HG03280 (cell line): ENCODE results near the gene LEMD2.

ENCODE experiments used
- ATAC-seq: cut with Tn5 transposase; IDR thresholded peaks from one replicate; pipeline ENCODE4 v1.9.1; 2021; ENCODE audit warnings: mild to moderate bottlenecking, moderate library complexity; ENCODE audit not compliant: unreplicated experiment

Gene LEMD2

DNA sequence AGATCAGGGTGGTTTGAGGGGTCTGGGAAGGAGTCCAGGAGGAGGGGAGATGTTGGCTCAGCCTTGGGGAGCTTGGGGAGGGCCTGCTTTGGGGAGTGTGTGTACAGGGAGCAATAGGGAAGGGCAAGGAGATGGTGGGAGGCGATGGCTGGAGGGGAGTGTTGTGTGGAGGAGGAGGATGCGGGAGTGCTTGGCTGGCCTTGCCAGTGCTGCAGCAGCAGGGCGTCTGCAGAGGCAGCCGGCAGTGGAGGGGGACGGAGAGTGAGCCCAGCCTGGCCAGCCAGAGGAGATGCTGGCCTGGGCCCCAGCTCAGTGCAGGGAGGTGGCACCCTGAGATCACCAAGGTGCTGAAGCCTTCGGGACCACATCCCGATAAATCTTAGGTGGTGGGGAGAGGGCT lies 46.1 kb downstream of the LEMD2 start:
- no peak for ATAC-seq

DNA sequence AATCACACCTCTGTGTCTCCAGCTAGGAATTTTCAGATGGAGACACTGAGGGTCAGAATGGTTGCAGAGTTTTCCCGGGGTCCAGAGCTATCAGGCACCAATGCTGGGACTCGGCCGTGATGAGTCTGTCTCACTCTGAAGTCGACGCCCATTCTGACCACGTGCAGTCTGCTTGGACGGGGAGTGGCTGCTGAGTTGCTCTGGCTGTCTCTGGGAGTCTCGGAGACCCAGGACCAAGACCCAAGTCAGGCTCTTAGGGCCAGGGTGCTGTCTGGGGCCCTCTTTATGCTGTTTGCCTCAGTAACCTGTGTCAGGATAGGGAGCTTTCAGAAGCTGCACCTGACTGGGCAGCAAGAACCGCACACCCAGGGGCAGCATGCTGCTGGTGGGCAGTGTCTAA lies 46.8 kb downstream of the LEMD2 start:
- no peak for ATAC-seq

DNA sequence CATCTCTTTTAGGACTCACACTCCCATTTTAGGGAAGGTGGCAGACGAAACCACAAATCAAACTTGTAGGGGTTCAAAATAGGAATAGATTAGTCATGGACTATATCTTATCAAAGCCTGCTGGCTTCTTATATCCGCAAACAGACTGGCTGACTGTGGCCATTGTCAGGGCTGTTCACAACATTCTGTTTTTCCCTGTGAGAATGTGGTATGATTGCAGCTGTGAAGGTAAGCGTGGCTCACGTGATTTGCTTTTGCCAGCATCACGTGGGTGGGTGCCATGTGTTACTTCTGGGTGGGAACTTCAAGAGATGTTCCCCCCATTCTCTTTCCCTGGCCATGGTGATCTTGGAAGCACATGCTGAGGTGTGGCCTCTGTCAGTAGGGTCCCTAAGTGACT lies 48.1 kb downstream of the LEMD2 start:
- ATAC-seq = no peak

DNA sequence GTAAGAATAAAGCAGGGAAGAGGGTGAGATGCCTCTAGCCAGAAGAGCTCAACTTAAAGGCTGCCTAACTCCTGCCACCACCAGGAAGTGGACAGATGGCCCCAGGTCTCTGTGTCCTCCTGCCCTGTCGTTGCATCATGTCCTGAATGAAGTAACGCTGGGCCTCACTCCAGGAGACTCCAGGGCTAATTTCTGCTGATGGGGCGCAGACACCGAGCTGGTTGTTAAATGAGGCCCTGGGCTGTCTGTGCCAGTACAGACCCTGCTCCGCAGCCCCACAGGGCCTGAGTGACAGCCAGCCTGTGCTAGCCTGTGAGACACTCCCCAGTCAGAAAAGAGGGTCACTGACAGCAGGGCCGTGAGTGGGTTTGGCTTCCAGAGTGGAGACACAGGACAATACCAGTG lies 48.7 kb downstream of the LEMD2 start:
- no peak for ATAC-seq

DNA sequence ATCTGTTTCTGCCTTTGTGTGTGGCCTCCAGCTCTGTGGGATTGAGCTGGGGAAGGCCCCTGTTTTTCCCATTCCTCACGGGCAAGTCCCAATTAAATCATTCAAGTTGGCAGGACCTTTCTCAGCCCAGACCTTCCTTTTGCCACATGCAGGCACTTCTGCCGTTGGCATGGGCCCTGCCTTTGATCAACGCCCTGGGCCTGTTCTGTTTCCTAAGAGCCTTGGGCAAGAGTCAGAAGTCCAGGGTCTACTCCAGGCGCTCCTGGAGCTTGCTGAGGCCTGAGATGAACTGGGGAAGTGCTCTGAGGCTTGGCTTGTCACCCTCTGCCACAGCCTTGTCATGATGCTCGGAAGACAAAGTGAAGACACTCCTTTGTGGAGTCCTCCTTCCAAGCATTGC lies 49.4 kb downstream of the LEMD2 start:
- no peak for ATAC-seq

DNA sequence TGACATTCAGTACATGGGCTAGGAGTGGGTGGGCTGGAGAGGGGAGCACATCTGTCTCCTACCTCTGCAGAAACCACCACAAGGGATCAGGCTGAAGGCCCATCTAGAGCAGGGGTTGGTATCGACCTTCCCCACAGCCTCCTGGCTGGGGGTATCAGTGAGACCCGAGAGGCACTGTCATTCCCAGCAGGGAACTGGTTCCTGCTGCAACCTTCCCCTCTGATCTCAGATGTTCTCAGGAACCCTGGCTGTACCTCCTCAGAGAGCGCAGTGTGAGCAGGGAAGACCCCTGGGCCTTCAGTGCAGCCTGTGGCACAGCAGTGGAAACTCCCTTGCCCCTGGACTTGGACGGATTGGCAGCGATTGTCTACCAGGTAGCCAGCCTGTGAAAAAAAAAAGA lies 50.1 kb downstream of the LEMD2 start:
- ATAC-seq = no peak

DNA sequence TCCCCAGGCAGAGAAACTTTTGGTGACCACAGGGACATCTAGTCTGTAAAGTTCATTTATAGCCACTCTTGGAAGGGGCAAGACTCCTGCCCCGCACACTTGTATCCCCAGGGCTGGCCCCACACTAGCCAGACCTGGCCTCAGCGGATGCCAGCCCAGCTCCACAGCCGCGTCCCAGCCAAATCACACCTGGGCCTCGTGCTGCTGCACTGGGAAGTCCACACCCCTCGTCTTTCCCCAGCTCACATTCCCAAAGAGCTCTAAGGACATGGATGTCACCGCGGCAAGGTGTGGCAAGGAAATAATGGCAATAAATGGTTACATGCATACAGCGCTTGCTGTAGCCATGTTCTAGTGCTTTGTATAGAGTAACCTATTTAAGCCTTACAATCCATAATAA lies 50.8 kb downstream of the LEMD2 start:
- no peak for ATAC-seq

DNA sequence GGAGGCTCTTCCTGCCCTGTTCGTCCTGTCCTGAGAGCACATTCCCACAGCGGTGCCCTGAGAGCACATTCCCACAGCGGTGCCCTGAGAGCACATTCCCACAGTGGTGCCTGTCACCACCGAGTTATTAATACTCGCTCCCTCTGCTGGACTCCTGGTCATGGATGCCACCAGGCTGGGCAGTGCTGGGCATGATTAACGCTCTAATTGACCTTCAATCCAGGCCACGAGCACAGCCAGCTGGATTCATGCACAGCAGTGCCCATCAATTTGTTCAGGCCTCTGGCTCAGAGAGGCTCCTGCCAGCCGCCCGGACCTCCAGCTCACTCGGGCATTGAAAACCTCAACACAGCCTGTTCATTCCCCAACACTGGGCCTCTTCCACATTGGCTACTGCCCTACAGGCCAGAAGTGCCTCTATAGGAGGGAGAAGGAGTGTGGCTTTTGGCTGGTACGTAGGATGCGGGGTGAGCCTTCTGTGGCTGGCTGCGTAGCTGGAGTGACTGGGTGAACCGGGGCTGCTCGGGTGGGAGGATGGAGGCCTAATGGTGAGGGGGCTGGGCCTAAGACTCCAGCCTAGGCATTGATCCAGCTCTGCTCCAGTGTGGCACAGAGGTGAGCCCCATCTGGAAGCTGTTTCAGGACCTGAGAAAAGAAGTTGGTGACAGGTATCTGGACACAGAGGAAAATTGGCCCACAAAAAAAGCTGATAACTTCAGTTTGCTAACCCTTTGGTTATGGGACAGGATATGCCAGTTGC lies 51.5 kb downstream of the LEMD2 start:
- ATAC-seq = no peak

DNA sequence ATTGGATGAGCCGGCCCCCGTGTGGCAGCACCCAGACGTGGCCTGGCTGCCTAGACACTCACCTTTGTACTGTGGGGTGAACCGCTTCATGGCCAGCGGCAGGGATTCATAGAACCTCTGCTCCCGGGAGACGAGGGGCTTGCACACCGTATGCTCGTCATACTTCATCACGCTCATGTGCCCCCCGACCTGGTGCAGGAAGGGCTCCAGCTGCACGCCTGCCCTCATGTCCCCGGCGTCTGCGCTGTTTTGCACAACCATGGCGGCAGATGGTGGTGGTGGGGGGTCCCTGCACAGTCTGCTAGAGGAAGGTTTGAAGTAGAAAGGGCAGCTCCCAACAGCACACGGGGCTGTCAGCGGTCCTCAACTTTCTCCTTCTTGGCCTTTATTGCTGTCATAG lies 53.7 kb downstream of the LEMD2 start:
- ATAC-seq = no peak

DNA sequence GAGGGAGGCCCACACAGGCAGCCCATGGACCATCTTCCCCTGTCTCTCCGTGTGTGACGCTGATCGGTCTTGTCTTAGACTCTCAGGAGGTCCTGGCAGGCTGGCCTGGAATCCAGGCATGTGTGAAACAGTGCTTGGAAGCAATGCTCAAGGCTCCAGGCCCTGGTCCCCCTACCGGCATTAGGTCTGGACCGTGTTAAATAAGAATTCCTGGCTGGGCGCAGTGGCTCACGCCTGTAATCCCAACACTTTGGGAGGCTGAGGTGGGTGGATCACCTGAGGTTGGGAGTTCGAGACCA lies 55.3 kb downstream of the LEMD2 start:
- no peak for ATAC-seq

DNA sequence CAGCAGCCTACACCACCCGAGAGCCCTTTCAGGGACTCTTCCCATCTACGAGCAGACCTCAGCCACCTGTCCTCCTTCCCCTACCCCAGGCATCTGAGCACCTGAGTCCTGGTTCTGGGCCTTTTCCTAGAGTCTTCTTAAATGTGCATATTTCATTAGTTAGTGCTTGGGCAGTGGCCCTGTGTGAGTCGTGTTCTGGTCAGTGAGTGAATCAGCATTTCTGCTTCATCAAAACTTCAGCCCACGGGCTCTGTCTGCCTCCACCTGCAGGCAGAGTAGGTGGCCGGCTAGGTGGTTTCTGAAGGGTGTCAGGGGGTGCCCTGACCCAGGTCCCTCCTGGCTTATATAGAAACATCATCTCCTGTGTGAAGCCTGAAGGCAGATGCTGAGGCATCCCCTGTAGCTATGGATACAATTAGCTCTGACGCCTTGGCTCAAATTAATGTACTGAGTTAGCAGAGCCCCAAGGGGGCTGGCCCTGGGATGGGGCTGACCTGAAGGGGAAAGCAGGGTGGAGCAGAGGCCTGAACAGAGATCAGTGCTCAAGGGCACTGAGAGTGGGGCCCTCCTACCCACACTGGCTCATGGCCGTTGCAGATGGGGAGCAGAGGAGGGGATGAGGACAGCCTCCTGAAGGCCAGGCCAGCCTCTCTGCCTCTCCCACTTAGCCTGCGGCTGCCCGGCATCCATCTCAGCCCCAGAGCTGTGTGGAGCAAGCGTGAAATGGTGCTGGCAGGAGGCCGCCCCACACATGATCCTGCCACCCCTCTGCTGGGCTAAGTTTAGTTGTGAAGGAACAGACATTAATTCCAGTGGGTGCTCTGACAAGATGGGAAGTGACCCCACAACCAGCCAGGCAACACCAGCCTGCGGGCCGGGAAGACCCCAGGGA lies 55.9 kb downstream of the LEMD2 start:
- no peak for ATAC-seq

DNA sequence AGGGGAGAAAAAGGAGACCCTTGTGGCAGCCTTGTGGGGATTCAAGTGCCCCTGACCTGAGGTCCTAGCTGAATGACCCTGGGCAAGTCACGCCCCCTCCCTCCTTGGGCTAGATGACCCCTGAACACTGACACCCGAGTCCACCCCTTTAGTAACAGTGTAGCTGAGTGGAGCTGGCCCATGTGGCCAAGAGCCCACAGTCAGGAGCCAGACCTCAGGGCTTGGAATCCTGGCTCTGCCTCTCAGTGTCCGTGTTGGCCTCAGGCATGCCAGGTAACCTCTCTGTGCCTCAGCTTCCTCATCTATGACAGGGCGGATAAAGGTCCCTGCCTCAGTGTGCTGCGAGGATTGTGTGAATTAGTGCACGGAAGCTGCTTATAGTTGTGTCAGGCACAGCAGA lies 56.5 kb downstream of the LEMD2 start:
- no peak for ATAC-seq

DNA sequence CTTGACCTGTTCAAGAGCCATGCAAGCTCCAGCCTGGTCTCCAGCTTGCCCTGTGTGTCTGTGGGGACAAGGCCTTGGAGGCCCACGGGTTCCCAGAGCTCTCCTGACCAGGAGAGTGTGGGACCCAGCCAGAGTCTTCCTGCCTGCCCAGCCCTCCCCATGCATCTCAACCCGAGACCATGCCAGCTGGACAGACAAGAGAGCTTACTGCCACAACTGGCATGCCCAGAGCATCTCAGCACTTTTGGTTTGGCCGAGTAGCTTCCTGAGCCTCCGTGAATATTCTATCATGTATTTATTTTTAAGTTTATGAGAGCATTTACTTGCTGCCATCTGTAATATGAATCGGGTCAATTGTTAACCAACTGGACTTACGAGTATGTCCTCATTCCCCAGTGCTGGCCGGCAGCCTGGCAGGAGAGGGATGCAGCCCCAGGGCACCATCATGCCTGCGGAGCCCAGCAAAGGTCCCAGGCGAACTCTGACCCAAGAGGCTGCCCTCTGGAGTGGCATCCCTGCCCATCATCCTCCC lies 57.1 kb downstream of the LEMD2 start:
- ATAC-seq = no peak

DNA sequence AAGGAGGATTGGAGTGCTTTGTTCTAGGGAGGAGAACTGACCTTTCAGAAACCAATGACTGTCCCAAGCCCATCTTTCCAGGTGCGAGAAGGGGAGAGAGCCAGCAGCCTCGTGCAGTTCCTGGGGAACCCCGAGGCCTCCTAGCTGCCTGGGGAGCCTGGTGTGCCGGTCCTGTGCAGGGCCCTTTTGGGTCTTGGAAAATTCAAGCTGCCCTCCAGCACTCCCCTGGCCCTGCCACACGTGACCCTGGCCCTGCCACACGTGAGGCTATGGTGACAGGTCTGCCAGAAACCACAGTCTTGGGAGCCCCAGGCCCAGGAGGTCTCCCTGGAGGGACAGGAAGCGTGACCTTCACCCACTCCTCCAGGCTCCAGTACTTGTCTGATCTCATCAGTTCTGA lies 57.9 kb downstream of the LEMD2 start:
- no peak for ATAC-seq

DNA sequence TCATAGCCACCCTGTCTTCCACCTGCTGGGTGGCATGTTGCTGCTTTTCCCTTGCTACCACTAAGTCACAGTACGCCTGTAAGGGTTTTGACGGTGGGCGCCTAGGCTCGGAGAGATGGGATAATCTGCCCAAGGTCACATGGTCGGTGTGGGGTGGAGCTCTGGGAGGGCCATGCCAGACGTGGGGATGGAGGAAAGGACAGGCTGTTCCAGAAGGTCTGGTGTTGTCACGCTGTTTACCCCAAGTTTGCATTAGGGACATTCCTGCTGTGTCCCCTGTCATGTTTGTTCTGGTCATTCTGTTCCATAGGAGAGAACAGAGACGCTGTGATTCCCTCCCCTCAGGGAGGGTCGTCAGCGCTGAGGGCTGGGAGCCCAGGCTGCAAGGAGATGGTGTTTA lies 58.3 kb downstream of the LEMD2 start:
- no peak for ATAC-seq

DNA sequence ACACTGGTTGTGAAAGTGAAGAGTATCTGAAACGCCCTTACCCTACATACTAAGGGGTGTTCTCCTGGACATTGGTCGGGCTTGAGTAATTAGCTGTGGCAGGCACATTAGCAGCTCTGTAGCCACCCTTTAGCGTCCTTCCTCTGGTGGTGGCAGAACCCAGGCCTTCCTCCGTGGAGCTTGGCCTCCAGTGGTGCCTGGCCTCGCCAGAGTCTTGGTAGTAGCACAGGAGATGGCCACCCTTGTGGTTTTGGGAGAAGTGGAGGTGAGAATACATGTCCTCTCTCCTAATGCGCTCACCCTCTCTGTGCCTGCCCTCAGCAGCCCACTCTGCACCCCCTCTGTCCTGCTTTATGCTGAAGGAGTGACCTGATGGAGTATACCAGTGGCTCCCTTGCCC lies 59.9 kb downstream of the LEMD2 start:
- ATAC-seq = no peak

DNA sequence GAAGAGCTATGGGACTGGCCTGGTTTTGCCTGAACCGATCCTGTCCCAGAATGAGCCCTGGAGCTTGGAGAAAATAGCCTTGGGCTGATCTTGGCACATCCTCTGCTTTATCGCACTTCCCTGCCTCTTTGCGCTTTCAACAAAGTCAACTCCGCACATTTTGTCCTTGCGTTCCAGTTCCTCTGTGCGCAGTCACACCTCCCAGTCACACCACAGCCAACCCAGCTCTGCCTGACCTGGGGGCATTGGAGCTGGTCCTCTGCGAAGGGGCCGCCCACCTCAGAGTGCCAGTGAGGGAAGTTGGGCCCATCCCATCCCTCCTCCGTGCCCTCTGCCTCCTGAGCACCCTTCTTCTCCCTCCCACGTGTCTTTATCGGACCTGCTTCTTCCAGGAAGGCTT lies 60.5 kb downstream of the LEMD2 start:
- ATAC-seq = no peak

DNA sequence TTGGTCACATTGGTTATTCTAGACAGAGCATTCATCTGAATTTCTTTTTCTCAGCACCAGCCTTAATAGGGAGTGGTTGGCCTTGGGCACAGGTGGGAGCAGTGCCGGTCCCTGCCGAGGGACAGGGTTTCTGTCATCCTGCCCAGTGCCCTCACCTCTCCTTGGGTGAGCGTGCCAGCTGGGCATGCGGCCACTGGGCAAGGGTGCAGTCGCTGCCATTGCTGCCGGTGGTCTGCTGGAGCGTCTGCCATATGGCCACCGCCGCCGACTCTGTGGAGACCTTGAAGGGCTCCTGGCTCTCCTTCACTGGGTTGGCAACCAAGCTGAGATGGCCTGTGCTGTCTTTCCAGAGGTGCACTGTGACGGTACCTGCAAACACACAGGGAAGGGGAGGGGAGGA lies 61.0 kb downstream of the LEMD2 start:
- no peak for ATAC-seq

DNA sequence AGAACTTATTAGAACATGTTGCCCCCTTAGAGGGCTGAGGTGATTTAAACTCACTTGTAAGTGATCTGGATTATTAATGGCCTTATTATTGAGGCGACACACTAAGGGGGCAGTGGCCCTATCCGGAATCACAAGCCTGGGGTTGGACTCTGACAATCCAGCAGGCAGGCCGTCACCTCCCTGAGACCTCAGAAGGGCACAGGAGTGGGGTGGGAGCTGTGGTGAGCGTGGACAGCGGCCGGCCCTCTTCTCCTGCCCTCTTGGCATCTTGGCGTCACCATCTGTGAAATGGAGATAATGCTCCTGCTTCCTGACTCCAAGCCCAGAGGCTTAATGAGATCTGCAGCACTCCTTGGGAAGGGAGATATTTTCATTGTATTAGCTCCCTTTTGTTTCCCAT lies 61.8 kb downstream of the LEMD2 start:
- no peak for ATAC-seq

DNA sequence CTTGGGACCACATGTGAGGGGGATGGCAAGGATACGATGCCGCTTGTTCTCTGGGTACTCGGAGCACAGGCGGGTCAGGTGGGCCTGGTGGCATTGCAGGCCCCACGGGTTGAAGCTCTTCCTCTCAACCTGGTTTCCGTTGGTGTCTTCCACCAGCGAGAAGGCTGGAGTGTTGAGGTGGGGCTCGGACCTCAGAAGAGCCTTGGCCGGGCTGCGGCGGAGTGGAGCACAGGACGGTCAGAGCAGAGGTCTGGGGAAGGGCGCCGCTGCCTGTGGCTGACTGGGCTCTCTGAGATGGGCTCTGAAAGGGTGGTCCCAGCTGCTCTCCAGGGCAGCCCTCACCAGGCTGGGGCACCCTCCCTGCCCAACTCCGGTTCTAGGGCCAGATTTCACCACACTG lies 62.2 kb downstream of the LEMD2 start:
- no peak for ATAC-seq

DNA sequence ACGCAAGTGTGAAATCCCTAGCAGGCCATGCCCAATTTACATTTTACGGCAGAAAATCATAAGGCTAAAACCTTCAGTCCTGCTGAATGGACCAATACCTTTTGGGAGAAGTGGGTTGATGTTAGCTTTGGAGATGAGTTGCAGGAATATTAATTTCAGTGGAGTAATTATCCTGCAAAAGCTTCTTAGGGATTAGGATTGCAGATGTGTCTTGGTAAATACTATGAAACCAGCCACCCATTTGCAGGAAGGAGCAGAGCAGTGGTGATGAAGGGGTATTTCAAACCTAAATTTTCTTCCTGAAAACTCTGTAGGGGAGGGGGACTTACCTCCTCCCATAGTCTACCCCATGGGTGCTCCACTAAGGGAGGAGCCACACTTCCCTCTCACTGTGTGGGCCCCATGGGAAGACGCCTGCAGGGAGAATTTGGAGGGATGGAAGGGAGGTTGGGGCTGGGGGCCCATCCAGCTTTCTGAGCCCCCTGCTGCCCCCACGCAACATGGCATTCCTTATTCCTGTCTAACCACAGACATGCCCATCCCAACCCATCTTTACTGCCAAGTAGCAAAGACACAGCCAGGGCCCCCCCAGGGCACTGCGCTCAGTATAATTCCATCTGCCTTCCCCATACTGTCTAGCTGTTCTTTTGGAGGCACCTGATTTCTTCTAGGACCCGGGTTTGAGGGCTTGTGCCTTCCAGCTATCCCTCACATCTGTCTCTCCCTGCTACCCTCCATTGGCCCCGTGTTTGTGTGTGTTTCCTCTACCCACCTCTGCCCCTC lies 62.8 kb downstream of the LEMD2 start:
- no peak for ATAC-seq

DNA sequence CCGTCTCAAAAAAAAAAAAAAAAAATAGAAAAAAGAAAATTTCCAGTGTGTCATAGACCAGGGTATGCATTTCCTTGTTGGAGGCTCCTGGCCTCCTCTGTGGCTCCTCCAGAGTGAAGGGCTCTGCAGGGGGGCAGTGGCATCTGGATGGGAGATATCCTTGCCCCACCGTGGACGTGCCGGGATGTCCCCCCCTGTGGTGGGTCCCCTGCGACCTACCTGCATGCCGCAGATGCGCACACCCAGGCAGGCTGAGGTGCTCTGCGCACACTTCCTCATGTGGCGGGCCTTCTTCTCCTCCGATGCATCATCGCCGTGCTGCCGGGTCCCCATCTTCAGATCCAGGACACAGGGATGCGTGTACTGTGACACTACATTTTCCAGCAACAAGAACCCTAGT lies 63.7 kb downstream of the LEMD2 start:
- no peak for ATAC-seq
